Aortic smooth muscle cell (primary cell): ENCODE data around the gene NPHP4. TPM values are rescaled to one million over a fixed set of nuclear protein-coding genes. Genes with fewer than 3 reads are reported as not detected.

Experiments used
- total RNA-seq: library from RNA; depleted of rRNA; stranded (reverse); fragments of >200 nt; gene quantifications from 2 replicates; pipeline ENCODE4 v1.2.3, GENCODE V29; 2014

Gene NPHP4
- 4.5 and 5.2 TPM in 2 replicates for total RNA-seq

GRCh38 chr1:5992026-5992813, at the start of gene NPHP4:
Gene NPHP4, minus strand, starts transcription at chr1:5992425. Its CDS starts 6,136 bp downstream, at chr1:5986289.

Other genes with a start within 250 kb of the NPHP4 start
- gene KCNAB2, start 53.5 kb upstream of the NPHP4 start, total RNA-seq = 2.4 and 2.8 TPM in 2 replicates
- 0.13 TPM in 1 of 2 replicates, not detected in the other for gene CHD5, start 187.9 kb upstream of the NPHP4 start, total RNA-seq
- gene RPL22, start 207.2 kb upstream of the NPHP4 start, total RNA-seq = 184 and 209 TPM in 2 replicates
- gene RNF207, start 213.7 kb upstream of the NPHP4 start, total RNA-seq = 5.3 and 6.8 TPM in 2 replicates
- gene ICMT, start 243.5 kb upstream of the NPHP4 start, total RNA-seq = 103 and 132 TPM in 2 replicates